Activated CD8-positive, alpha-beta memory T cell treated with anti-CD3 and anti-CD28 coated beads for 24 hours (primary cell): ENCODE results near the gene LONRF2.
A peak's percentile ranks its signal among the peaks of the same experiment; 100 is the strongest.

Experiments
- DNase-seq: peaks from one replicate; pipeline ENCODE4 v3.0.0-alpha.2; 2020

Gene LONRF2

GRCh38 chr2:100299548-100299947, 22.8 kb downstream of the LONRF2 start:
- DNase-seq, result no peak

- no peak for DNase-seq
Observed at GRCh38 chr2:100297511-100297910, 24.8 kb downstream of the LONRF2 start.

DNA sequence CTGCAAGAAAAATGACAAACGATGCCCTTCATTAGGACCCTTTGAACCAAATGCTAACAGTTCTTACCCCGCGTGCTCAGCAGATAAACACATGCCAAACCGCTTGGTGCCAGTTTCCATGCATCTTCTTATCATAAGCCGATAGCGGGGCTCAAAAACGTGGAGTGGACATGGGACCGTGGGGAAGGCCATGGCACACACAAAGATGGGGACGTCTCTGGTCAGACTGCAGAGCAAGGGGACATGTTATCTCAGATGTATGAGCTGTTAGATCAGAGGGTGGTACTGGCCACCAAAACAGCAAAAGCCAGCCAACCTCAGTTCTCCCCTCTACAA, 28.2 kb downstream of the LONRF2 start:
- no peak for DNase-seq

DNA sequence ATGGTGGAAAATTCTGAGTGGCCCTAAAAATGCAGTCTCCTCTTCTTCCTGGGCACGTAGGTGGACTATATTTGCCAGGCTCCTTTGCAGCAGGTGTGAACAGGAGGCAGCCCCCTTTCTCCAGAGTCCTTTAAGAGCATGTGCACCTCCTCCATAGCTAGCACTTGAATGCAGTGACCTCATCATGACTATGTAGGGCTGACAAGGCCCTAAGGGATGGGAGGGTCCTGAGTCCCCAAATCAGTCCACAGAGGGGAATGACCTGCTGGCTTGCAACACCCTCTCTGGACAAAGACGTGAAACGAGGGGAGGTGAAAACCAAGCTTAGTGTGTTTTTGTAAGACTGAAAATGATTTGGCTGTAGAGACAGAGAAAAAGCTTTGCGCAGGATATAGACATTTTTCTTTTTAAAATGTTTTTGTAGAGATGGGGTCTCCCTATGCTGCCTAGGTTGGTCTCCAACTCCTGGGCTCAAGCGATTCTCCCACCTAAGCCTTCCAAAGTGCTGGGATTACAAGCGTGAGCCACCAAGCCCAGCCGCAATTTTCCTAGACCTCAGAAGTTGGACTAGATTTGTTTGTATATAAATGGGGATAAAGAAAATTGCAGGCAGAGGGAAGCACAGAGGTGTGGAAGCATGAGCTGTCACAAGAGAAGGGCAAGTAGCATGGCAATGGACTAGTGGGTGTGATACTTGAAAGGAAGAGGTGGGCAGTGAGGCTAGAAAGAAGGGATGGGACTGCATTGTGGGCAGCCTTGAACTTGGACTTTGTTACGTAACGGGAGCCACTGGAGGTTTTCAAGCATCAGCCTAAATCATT, 28.8 kb downstream of the LONRF2 start:
- DNase-seq, result no peak

DNA sequence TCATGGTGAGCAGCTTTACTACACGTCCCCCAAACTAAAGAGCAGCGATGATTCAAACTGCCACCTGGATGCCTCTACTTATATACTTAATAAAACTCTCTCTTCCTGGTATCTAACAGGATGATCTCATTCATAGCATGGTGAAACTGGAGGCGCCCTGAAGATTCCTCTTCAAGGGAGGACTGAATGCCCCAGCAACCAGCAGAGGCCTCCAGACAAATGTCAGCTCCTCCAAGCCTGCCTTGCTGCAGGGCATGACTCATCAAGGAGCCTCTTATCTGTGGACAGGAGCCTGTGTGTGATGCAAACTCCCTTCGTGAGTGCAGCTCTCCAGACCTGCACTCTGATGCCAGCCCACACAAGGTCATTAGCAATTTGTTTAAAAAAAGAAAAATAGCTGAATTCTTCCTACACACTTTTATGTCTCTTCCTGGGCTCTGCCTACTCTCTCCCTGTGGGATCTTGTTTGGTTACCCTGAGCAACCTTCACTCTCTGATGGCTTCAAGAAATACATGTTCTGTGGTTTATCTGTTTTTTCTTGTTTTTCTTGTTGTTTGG, 30.2 kb downstream of the LONRF2 start:
- no peak for DNase-seq

DNA sequence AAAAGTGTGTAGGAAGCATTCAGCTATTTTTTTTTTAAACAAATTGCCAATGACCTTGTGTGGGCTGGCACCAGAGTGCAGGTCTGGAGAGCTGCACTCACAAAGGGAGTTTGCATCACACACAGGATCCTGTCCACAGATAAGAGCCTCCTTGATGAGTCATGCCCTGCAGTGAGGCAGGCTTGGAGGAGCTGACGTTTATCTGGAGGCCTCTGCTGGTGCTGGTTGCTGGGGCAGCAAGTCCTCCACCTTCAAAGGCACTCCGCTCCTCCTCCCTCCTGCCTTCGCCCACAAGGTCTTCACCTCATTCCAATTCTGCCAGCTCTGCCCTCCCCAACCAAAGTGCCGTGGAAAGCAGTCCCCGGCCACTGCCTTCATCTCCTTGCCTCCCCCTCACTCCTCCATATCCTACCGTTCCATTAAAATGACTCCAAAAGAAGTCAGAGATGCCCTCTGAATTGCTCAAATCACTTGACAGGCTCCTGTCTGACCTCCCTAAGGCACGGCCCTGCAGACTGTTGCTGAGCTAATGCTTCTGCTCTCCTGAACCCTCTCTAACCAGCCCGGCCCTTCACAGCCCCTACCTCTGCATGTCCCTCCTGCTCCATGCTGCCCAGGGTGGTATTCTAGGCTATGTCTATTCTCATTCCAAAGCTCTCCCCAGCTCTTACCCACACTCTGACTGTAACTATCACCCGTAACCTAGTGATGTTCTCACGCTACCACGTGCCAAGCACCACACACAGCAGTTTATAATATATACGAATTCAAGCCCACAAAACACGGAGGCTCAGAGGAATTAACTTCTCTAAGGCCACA, 30.9 kb downstream of the LONRF2 start:
- DNase-seq, result peak; percentile 67

DNA sequence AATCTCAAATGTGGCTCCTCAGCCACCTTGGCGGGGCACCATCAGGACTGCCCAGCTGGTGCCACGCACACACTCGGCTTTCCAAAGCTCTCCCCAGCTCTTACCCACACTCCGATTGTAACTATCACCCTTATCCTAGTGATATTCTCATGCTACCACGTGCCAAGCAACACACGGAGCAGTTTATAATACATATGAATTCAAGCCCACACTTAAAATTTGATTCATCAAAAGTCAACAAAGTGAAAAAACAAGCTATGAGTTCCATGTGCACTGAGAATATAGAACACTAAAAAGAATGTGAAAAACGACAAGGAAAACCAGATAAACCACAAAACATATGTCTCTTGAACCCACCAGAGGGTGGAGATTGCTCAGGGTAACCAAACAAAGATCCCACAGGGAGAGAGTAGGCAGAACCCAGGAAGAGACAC, 31.6 kb downstream of the LONRF2 start:
- no peak for DNase-seq

DNA sequence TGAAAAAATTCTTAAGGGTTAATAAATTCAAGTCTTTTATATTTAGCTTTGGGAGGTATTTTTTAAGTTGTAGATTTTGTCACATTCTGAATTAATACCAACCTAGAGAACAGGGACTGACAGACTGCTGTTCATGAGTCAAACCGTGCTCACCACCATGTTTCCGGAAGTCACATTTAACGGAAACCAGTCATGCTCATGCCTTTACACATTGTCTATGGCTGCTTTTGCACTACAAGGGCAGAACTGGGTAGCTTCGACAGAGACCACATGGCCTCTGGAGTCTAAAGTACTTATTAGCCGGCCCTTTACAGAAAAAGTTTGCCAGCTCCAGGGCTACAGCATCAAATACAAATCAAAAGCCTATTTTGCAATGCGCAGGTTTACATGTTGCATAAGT, 33.3 kb downstream of the LONRF2 start:
- no peak for DNase-seq

GRCh38 chr2:100286318-100286717, 36.0 kb downstream of the LONRF2 start:
- no peak for DNase-seq

GRCh38 chr2:100285691-100286090, 36.6 kb downstream of the LONRF2 start:
- no peak for DNase-seq

DNA sequence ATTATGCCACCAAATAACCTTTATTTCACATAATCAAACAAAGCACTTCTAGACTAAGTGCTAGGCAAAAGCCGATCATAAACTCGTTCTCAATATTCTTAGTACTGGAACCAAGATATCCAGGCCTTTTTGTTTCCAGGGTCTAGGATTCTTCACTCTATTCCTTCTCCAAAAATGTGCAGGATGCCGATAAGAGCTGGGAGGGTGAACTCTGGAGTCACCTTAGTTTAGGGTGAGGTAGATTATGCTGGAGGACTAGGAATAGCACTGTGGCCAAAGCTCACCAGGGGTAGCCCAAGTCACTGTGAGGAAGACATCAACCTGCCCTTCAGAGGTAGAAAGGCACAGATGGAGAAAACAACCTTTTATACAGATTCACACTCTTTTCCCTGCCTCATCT, 37.3 kb downstream of the LONRF2 start:
- no peak for DNase-seq

DNA sequence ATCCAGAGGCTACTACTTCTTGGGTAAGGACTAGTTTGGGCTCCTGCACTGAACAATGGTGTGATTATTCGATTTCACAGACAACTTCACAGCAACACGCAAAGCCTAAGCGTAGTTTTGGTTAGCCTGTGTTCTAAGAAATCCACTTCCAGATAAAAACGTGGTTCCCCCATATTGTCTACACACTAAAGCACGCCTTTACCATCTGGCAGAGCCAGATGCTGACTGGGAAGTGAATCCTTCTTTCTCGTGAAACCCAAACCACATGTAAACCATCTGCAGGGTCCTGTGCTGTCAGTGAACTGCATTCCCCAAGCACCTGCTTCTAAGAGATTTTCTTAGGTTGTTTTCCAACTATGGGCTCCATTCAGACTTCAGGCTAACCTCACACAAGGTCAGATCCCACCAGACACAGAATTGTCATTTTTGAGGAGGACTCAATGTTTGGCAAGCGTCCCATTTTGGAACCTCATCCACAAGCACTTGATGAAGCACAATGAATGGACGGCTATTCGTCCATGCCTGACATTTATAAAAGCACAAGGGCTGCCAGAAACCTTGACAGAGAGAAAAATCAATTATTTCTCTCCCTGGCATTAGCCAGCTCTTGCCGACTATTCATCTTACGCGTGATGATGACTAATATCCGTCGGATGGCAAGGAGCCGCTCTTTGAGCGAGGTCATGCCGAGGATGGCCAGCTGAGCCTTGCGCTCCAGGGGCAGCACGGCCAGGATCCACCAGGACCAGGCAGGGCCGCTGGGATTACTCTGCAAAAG, 38.4 kb downstream of the LONRF2 start:
- no peak for DNase-seq

- no peak for DNase-seq
Observed at GRCh38 chr2:100281521-100282438, 40.5 kb downstream of the LONRF2 start.

DNA sequence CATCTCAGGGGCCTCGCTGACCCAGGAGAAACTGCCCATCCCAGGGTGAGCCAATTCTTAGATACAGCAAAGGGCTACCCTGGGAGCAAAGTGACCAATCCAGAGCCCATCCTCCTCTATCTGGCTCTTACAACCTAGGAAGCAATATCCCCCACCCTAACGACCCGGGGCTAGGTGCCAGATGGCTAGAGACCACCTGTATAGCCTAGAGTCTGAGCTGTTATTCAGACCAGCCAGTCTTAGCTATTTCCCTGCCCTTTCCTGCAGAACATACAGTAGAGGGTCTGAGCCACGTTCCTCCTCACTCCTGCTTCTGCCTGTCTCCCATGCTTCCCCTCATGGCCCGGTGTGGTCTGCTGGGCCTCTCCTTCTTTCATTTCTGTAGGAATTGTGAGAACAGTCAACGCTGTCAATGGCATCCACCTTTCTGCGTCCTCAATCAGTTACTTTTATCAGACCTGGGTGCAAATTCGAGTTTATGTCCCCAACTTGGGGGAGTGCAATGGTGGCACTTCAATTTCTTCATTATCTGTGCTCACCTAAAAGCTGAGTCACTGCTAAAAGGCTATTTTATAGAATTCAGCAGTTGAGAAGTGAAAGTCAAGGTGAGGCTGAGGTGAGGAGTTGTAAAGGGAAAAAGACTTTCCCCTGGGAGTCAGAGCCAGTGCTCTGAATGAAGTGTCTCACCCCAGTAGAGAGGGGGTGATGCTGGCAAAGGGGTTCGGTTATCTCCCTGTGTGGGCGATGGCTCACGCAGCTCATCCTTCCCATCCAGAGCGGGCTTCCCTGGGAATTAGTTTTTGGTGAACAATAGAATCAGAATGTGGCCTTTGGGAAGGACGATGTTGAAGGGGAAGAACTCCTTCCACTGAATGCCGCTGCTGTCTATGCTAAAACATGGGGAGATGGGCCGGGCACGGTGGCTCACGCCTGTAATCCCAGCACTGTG, 42.4 kb downstream of the LONRF2 start:
- no peak for DNase-seq

- DNase-seq, result peak; percentile 53
Observed at GRCh38 chr2:100278986-100279385, 43.3 kb downstream of the LONRF2 start.

DNA sequence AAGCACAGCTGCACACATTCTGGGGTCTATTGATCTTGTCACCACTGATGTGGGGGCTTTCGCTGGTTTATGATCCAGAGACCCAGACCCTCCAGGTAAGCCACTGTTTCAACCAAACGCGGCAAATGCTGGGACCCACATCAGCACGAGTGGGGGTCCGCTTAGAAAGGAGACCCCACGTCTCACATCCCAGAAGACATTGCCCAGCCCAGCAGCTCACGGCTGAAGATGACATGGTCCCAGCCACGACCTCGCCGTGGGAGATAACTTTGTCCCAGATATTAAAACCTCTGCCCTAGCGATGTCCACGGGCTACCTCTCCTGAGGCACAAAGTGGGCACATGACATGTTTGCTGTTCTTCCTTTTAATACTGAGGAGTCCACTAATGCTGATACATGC, 43.8 kb downstream of the LONRF2 start:
- DNase-seq, result peak; percentile 37

- peak; percentile 32 for DNase-seq
Observed at GRCh38 chr2:100277540-100278207, 44.6 kb downstream of the LONRF2 start.

DNA sequence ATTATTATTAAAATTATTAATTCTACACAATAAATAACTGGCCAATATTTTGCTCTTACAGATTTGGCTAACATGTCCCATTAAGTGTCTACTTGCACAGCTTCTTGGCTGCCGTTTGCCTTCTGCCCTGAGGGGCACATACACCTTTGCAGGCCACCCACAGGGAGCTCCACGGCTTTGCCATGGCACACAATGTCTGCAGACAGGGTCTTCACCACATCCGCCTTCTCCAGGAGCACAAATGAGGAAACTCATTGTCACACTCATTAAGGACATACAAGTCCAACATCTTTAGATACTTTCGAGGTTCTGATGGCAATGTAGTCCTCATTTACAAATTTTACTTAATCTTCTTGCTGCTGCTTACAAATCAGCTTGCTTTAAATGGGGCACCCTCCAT, 45.6 kb downstream of the LONRF2 start:
- DNase-seq, result no peak

DNA sequence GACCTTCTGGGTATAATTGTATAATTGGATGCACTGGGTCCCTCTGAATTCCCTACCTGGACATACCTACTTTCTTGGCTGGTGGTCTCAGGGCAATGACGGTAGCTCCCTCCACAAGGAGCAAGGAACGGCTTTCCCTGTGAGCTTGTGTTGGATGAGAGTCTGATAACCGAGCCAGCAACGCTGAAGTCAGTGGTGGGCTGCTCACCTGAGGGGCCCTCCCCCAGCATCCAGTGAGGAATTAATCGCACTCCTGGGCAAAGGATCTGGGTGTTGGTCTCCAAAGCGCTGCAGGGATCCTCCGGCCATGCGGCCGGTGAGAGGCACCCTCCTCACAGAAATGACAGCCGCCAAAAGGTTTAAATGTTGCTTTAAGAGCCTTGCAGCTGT, 47.1 kb downstream of the LONRF2 start:
- peak; percentile 21 for DNase-seq

GRCh38 chr2:100274566-100275199, 47.6 kb downstream of the LONRF2 start:
- peak; percentile 35 for DNase-seq
